GM12874 (cell line): ENCODE measurements around the gene EVC2.

Source experiments
- TF ChIP-seq, protein P1 (sequence below): IDR thresholded peaks from 2 replicates; pipeline ENCODE4 v1.5.1; 2011; ENCODE audit warnings: low read depth, mild to moderate bottlenecking, control low read depth, low read length, moderate library complexity; ENCODE audit not compliant: insufficient read depth

EVC2 gene

DNA sequence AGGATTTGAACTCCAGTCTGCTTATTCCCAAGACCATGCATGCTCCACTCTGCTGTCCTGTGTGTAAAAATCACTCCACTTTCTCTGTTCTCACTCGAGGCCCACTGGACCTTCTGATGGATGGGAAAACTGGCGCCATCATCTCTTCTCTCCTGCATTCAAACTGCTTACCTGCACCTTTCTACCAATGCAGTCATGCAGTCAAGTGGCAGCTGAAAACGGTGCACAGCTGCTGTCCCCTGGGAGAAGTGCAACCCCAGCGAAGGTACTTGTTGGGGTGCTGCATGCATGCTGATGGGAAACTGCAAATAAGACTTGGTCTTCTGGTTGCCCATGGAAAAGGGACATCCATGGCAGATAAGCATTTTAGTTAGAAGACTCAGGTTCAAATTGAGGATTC, 147.1 kb downstream of the EVC2 start:
- TF ChIP-seq, protein P1, sequence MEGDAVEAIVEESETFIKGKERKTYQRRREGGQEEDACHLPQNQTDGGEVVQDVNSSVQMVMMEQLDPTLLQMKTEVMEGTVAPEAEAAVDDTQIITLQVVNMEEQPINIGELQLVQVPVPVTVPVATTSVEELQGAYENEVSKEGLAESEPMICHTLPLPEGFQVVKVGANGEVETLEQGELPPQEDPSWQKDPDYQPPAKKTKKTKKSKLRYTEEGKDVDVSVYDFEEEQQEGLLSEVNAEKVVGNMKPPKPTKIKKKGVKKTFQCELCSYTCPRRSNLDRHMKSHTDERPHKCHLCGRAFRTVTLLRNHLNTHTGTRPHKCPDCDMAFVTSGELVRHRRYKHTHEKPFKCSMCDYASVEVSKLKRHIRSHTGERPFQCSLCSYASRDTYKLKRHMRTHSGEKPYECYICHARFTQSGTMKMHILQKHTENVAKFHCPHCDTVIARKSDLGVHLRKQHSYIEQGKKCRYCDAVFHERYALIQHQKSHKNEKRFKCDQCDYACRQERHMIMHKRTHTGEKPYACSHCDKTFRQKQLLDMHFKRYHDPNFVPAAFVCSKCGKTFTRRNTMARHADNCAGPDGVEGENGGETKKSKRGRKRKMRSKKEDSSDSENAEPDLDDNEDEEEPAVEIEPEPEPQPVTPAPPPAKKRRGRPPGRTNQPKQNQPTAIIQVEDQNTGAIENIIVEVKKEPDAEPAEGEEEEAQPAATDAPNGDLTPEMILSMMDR, result no peak

DNA sequence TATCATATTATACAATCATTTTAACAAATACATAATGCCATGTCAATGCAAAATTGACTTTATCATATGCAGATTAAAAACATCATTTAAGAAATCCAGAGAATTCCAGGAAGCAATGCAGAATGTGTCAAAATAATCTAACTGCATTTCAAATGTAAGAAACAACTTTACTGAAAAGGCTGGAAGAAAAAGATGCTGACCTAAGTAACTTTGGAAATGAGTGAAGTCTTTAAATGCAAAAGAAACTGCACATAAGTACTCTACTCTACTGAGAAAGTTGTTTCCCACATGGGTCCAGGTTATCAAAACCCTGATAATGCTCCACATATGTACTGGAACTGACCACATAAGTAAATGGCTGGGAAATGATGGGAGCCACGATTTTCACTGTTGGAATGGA, 149.9 kb downstream of the EVC2 start:
- TF ChIP-seq, protein P1, result no peak

DNA sequence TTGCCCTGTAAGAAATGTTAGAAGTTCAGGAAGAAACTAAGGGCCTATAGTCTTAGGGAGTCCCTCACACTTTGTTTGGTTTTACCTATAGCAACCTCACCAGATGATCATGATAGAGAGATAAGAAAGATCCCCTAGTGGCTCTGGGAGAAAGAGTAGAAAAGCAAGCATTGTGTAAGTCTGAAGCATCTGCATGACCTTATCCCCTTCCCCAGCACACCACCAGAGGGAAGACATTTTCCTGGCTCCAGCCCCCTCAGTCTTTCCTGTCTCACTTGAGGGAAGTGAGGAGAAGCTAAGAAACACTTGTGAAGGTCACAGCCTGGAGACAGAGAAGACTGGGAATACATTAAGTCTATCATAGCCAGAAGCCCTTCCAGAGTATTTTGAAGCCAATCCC, 154.0 kb downstream of the EVC2 start:
- TF ChIP-seq, protein P1, result no peak

DNA sequence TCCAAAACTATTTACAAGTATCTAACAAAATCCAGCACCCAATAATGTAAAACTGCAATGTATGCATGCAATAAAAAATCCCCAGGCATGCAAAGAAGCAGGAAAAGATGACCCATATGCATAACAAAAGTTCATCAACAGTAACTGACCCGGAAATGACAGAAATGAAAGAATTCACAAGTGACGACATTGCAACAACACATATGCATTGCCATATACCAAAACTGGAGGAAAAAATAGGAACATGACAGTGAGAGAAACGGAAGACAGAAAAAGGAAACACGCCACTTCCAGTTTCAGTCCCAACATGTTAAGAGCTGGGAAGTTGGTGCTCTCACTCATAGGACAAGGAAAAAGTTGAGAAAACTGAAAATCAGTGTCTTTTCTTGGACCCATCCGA, 154.6 kb downstream of the EVC2 start:
- TF ChIP-seq, protein P1, result no peak

DNA sequence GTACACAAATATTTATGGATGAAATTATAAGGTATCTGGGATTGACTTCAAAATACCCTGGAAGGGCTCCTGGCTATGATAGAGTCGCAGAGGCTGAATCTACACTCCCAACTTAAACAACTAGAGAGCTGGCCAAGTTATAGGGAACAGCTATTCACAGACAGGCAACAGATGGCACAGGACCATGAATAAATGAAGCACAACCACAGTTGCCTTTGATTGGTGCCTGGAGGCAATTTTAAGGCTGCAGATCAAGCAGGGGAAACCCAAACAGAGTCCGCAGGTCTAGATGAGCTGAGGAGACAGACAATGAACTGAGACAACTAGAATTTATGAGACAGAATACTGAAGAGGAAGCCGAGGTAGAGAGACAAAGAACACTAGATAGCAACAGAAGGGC, 155.9 kb downstream of the EVC2 start:
- TF ChIP-seq, protein P1, result no peak

DNA sequence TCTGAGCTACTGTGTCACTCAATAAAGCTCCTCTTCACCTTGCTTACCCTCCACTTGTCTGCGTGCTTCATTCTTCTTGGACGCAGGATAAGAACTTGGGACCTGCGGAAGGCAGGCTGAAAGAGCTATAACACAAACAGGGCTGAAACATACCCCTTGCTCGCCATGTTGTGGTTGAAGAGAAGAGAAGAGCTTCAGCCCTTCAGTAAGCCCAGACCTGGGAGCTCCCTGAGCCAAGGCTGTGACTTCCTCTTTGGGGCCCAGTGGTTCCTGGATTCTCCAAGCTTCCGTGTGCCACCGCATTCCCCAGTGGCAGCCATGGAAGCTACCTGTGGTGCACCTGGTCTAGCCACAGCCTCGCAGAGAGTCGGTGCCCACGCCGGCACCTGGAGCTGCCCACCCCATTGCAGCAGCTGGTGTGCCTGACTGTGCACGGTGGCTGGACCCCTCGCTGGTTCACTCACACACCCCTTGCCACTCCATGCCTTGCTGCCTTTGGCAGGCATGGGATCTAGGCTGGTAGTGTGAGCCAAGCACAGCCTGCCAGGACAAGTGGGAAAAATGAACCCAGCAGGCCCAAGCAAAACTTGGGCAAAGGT, 160.6 kb downstream of the EVC2 start:
- TF ChIP-seq, protein P1, result no peak

DNA sequence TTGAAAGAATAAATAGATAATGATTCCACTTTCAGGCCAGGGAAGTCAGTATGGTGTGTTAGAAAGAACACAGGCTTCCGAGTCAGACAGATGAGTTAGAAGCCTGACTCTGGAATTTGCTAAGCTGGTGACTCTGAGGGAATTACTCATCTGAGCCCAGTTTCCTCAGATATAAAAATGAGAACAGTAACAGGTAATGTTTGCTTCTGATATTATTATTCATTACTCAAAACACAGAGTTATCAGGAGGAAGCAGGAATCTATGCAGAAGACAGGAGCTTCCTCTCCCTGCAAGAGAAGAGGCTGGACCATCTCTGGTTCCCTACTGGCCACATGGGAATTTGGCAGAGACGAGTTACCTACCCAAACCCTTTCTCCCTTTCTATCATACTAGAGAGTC, 163.1 kb downstream of the EVC2 start:
- TF ChIP-seq, protein P1, result no peak

DNA sequence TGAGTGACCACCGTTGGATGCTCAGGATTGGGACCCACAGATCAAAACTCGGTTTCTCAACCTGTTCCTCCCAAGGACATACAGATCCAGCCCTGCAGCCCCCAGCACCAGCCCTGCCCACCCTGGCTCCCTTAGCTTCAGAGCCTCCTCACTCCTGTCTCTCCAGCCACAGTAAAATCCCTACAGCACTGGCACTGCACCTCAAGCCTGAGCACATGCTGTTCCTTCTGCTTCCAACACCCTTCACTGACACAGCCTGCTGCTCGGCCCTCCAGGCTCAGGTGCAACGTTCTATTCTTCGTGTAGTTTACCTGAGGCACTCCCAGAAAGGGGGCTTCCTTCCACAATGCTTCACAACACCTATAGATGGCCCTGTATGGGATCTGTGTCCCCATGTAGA, 163.6 kb downstream of the EVC2 start:
- TF ChIP-seq, protein P1, result no peak
